H9 (cell line): ENCODE data around the gene OPRD1. TPM values are rescaled to one million over a fixed set of nuclear protein-coding genes. Genes with fewer than 3 reads are reported as not detected.

Experiments
- DNase-seq: peaks from one replicate; pipeline ENCODE4 v3.0.0-alpha.2; 2017
- H2AFZ ChIP-seq: one replicate; pipeline ENCODE4 v1.6.1; 2013; ENCODE audit warnings: mild to moderate bottlenecking, low read length, control low read depth, moderate library complexity
- H2AK5ac ChIP-seq: 2 replicates; pipeline ENCODE4 v1.6.1; 2013; ENCODE audit warnings: low read length, control low read depth, mixed read lengths; ENCODE audit not compliant: insufficient read length
- H2BK120ac ChIP-seq: one replicate; pipeline ENCODE4 v1.6.1; 2013; ENCODE audit warnings: low read depth, mild to moderate bottlenecking, low read length, control low read depth, inconsistent platforms; ENCODE audit not compliant: poor library complexity, severe bottlenecking
- H2BK12ac ChIP-seq: 2 replicates; pipeline ENCODE4 v1.6.1; 2013; ENCODE audit warnings: low read length, control low read depth, mixed read lengths, low read depth; ENCODE audit not compliant: insufficient read length
- H2BK15ac ChIP-seq: 2 replicates; pipeline ENCODE4 v1.6.1; 2013; ENCODE audit warnings: low read depth, low read length, control low read depth
- H2BK20ac ChIP-seq: one replicate; pipeline ENCODE4 v1.6.1; 2013; ENCODE audit warnings: low read depth, mild to moderate bottlenecking, low read length, control low read depth, inconsistent platforms; ENCODE audit not compliant: poor library complexity, severe bottlenecking
- H2BK5ac ChIP-seq: 2 replicates; pipeline ENCODE4 v1.6.1; 2013; ENCODE audit warnings: low read length, control low read depth, mixed read lengths; ENCODE audit not compliant: insufficient read length
- H3K14ac ChIP-seq: 2 replicates; pipeline ENCODE4 v1.6.1; 2013; ENCODE audit warnings: low read length, control low read depth; ENCODE audit not compliant: insufficient read depth
- H3K18ac ChIP-seq: 2 replicates; pipeline ENCODE4 v1.6.1; 2013; ENCODE audit warnings: low read depth, mild to moderate bottlenecking, mixed read lengths, low read length, control low read depth; ENCODE audit not compliant: insufficient read length
- H3K23ac ChIP-seq: 2 replicates; pipeline ENCODE4 v1.6.1; 2013; ENCODE audit warnings: low read length, control low read depth, mixed read lengths, low read depth; ENCODE audit not compliant: insufficient read length
- H3K23me2 ChIP-seq: 2 replicates; pipeline ENCODE4 v1.6.1; 2013; ENCODE audit warnings: low read depth, mild to moderate bottlenecking, mixed read lengths, low read length, control low read depth; ENCODE audit not compliant: insufficient read length, poor library complexity, severe bottlenecking
- H3K27ac ChIP-seq: 2 replicates; pipeline ENCODE4 v1.5.1; 2013; ENCODE audit warnings: low read length, control low read depth, mixed read lengths, low read depth; ENCODE audit not compliant: insufficient read length
- H3K27me3 ChIP-seq: 2 replicates; pipeline ENCODE4 v1.6.1; 2013; ENCODE audit warnings: low read length, control low read depth, inconsistent platforms; ENCODE audit not compliant: insufficient read depth
- H3K4ac ChIP-seq: 2 replicates; pipeline ENCODE4 v1.6.1; 2013; ENCODE audit warnings: low read depth, mild to moderate bottlenecking, control low read depth, inconsistent platforms, low read length, moderate library complexity
- H3K4me1 ChIP-seq: 2 replicates; pipeline ENCODE4 v1.6.1; 2013; ENCODE audit warnings: low read length, control low read depth, inconsistent platforms; ENCODE audit not compliant: insufficient read depth
- H3K4me2 ChIP-seq: 2 replicates; pipeline ENCODE4 v1.6.1; 2013; ENCODE audit warnings: low read length, control low read depth, mixed read lengths; ENCODE audit not compliant: insufficient read length, insufficient read depth
- H3K56ac ChIP-seq: 2 replicates; pipeline ENCODE4 v1.6.1; 2013; ENCODE audit warnings: low read depth, mild to moderate bottlenecking, mixed read lengths, low read length, control low read depth; ENCODE audit not compliant: insufficient read length
- H3K79me1 ChIP-seq: 2 replicates; pipeline ENCODE4 v1.6.1; 2013; ENCODE audit warnings: low read depth, mild to moderate bottlenecking, moderate library complexity, low read length, control low read depth, inconsistent platforms; ENCODE audit not compliant: insufficient read depth, poor library complexity, severe bottlenecking
- H3K79me2 ChIP-seq: 2 replicates; pipeline ENCODE4 v1.6.1; 2013; ENCODE audit warnings: low read length, control low read depth, inconsistent platforms; ENCODE audit not compliant: insufficient read depth
- H3K9ac ChIP-seq: 2 replicates; pipeline ENCODE4 v1.6.1; 2013; ENCODE audit warnings: low read length, control low read depth, mixed read lengths; ENCODE audit not compliant: insufficient read length; ENCODE audit errors: extremely low read depth
- H3K9me3 ChIP-seq: one replicate; pipeline ENCODE4 v1.6.1; 2013; ENCODE audit warnings: low read depth, low read length, inconsistent platforms; ENCODE audit not compliant: control insufficient read depth
- H3T11ph ChIP-seq: one replicate; pipeline ENCODE4 v1.6.1; 2013; ENCODE audit warnings: mild to moderate bottlenecking, low read length, control low read depth, inconsistent platforms
- H4K20me1 ChIP-seq: one replicate; pipeline ENCODE4 v1.6.1; 2013; ENCODE audit not compliant: control insufficient read depth, insufficient read length, insufficient read depth
- H4K5ac ChIP-seq: 2 replicates; pipeline ENCODE4 v1.6.1; 2013; ENCODE audit warnings: low read depth, mild to moderate bottlenecking, mixed read lengths, low read length, control low read depth; ENCODE audit not compliant: insufficient read length
- H4K8ac ChIP-seq: replicated peaks from 2 replicates; pipeline ENCODE4 v1.6.1; 2013; ENCODE audit warnings: low read length, control low read depth, mixed read lengths, low read depth; ENCODE audit not compliant: insufficient read length
- H4K91ac ChIP-seq: 2 replicates; pipeline ENCODE4 v1.6.1; 2013; ENCODE audit warnings: low read depth, mild to moderate bottlenecking, moderate library complexity, mixed read lengths, low read length, control low read depth; ENCODE audit not compliant: insufficient read length
- H3K27ac Mint-ChIP-seq, 3 experiments: 2 replicates in 2 of 3; 3 replicates in 1 of 3; pipeline ENCODE4 v1.8.0; 2020 to 2021; ENCODE audit warnings: mixed read lengths in 3 of 3, mild to moderate bottlenecking in 1 of 3, moderate library complexity in 1 of 3
- H3K27me3 Mint-ChIP-seq: 2 replicates; pipeline ENCODE4 v1.8.0; 2021; ENCODE audit warnings: low read depth, mild to moderate bottlenecking, moderate library complexity, mixed read lengths
- H3K36me3 Mint-ChIP-seq, 3 experiments: 2 replicates in 2 of 3; 3 replicates in 1 of 3; pipeline ENCODE4 v1.8.0; 2020 to 2021; ENCODE audit warnings: low read depth in 3 of 3, mixed read lengths in 3 of 3; ENCODE audit not compliant: insufficient read depth in 1 of 3
- H3K4me1 Mint-ChIP-seq, 2 experiments: 2 replicates each; pipeline ENCODE4 v1.8.0; 2020; ENCODE audit warnings: mixed read lengths in 2 of 2
- H3K4me3 Mint-ChIP-seq, 2 experiments: 2 replicates in 1 of 2; 3 replicates in 1 of 2; pipeline ENCODE4 v1.8.0; 2020 to 2021; ENCODE audit warnings: mild to moderate bottlenecking in 2 of 2, mixed read lengths in 2 of 2, moderate library complexity in 1 of 2
- H3K9me3 Mint-ChIP-seq, 2 experiments: 2 replicates in 1 of 2; 3 replicates in 1 of 2; pipeline ENCODE4 v1.8.0; 2020; ENCODE audit warnings: mild to moderate bottlenecking in 2 of 2, mixed read lengths in 2 of 2, moderate library complexity in 1 of 2
- CTCF ChIP-seq: fragments of 200-600 bp; sonication (generic); conservative IDR thresholded peaks from 3 replicates; pipeline ENCODE4 v1.8.0; 2021; ENCODE audit warnings: antibody characterized with exemption, mild to moderate bottlenecking
- WGBS: extraction: QIAGEN DNeasy Blood & Tissue Kit; methylation state at CpG from one replicate; pipeline ENCODE4 v1.1.7; 2013; ENCODE audit warnings: missing lambda C conversion rate, low lambda C conversion rate, mixed read lengths; ENCODE audit not compliant: insufficient read length; ENCODE audit errors: extremely low coverage; 5-methylcytosine and 5-hydroxymethylcytosine counted together
- total RNA-seq: library from RNA; stranded (reverse); gene quantifications from 2 replicates; pipeline ENCODE4 v1.2.1, GENCODE V29; 2021

Gene OPRD1
- total RNA-seq, 1 experiment from 2014 or later, result 1.8 TPM

GRCh38 chr1:28890435-28890834, 78.5 kb downstream of the OPRD1 start:
- no peak overlapping the region for H3K18ac ChIP-seq
- no CpG with 5 or more reads among the region's 8 CpGs for WGBS
- H2BK12ac ChIP-seq, result no peak overlapping the region
- Mint-ChIP-seq H3K27ac (no peak overlapping the region), H3K36me3 (no peaks in the 10 kb centered on the region), H3K9me3 (no peaks in the 10 kb centered on the region), H3K4me3 (no peak overlapping the region), H3K27me3 (peaks cover 19% of the 10 kb centered on the region), H3K4me1 (peaks cover 22 to 28% of the 10 kb centered on the region in 2 experiments)
- H3K4ac ChIP-seq, result no peak overlapping the region
- H3K4me2 ChIP-seq, result no peak overlapping the region
- no peak overlapping the region for H3K9ac ChIP-seq
- no peaks in the 10 kb centered on the region for H3K79me2 ChIP-seq
- H4K8ac ChIP-seq, result no peak overlapping the region
- no peak for TF ChIP-seq CTCF
- H2BK5ac ChIP-seq, result no peak overlapping the region
- no peak for DNase-seq
- no peak overlapping the region for H2AK5ac ChIP-seq
- H2BK20ac ChIP-seq, result no peak overlapping the region
- H3K14ac ChIP-seq, result no peak overlapping the region
- H2BK15ac ChIP-seq, result no peak overlapping the region
- H4K91ac ChIP-seq, result no peak overlapping the region
- H3T11ph ChIP-seq, result no peak overlapping the region
- H4K20me1 ChIP-seq, result no peaks in the 10 kb centered on the region
- H3K27ac ChIP-seq, result no peak overlapping the region
- no peaks in the 10 kb centered on the region for H3K27me3 ChIP-seq
- H3K23ac ChIP-seq, result no peak overlapping the region
- no peaks in the 10 kb centered on the region for H3K9me3 ChIP-seq
- H2AFZ ChIP-seq, result no peak overlapping the region
- H2BK120ac ChIP-seq, result no peak overlapping the region
- H3K79me1 ChIP-seq, result no peaks in the 10 kb centered on the region
- no peak overlapping the region for H3K56ac ChIP-seq
- peaks cover 8% of the 10 kb centered on the region; the same call in 1 of the 2 replicates for H3K4me1 ChIP-seq
- no peak overlapping the region for H4K5ac ChIP-seq
- H3K23me2 ChIP-seq, result peaks cover 15% of the 10 kb centered on the region
